Lower lobe of right lung (tissue), 2 donors: ENCODE data around the gene L3MBTL4. TPM values are rescaled to one million over a fixed set of nuclear protein-coding genes. Genes with fewer than 3 reads are reported as not detected.

ENCODE experiments used
- ATAC-seq, 2 donors: fragments of 200-7000 bp; cut with Tn5 transposase; one replicate each; pipeline ENCODE4 v1.9.1; 2020 to 2022; ENCODE audit warnings: mild to moderate bottlenecking in 2 of 2, moderate library complexity in 2 of 2
- DNase-seq: peaks from one replicate; pipeline ENCODE4 v3.0.0-alpha.2; 2020
- H3K27ac ChIP-seq: fragments of 200-600 bp; one replicate; pipeline ENCODE4 v1.8.0; 2022
- H3K27me3 ChIP-seq: fragments of 200-600 bp; one replicate; pipeline ENCODE4 v1.8.0; 2022; ENCODE audit warnings: low read depth
- H3K36me3 ChIP-seq: fragments of 200-600 bp; one replicate; pipeline ENCODE4 v1.8.0; 2022; ENCODE audit warnings: mild to moderate bottlenecking
- H3K4me1 ChIP-seq: fragments of 200-600 bp; one replicate; pipeline ENCODE4 v1.8.0; 2022
- H3K4me3 ChIP-seq: fragments of 200-600 bp; one replicate; pipeline ENCODE4 v1.8.0; 2022; ENCODE audit warnings: mild to moderate bottlenecking
- H3K9me3 ChIP-seq: fragments of 200-600 bp; one replicate; pipeline ENCODE4 v1.8.0; 2022
- CTCF ChIP-seq: fragments of 200-600 bp; IDR thresholded peaks from one replicate; pipeline ENCODE4 v1.8.0; 2022; ENCODE audit warnings: antibody characterized with exemption, mild to moderate bottlenecking
- intact Hi-C: fragments of 100-400 bp; cut with DNase I; formaldehyde crosslinking; loops from one replicate; pipeline ENCODE4 v1.11.0; 2022
- total RNA-seq: library from RNA; stranded (reverse); fragmentation: NEBNext Ultra II Directional; extraction: Animal tissue kit (Norgen Biotek cat#: 25700); gene quantifications from one replicate; pipeline ENCODE4 v1.2.1, GENCODE V29; 2021
- donor health status: DM: no; HTN: yes; CAD: no; lungs with severe emphysema.

The L3MBTL4 gene
- total RNA-seq, 1 donor from 2014 or later = 16.9 TPM

- no peaks in the 10 kb centered on the region for H3K27me3 ChIP-seq
- intact Hi-C loops = no loop called here
These were observed 354.6 kb downstream of the L3MBTL4 start for GRCh38 chr18:6060149-6060548.

GRCh38 chr18:6059551-6059950 is 355.2 kb downstream of the L3MBTL4 start:
- Histone ChIP-seq H3K4me3 (no peak overlapping the region), H3K9me3 (no peaks in the 10 kb centered on the region), H3K36me3 (no peaks in the 10 kb centered on the region), H3K4me1 (no peaks in the 10 kb centered on the region), H3K27me3 (no peaks in the 10 kb centered on the region), H3K27ac (no peak overlapping the region)
- intact Hi-C loops = no loop called here
- ATAC-seq (no peak), DNase-seq (no peak)
- no peak for TF ChIP-seq CTCF

More at GRCh38 chr18:6060149-6060548, 354.6 kb downstream of the L3MBTL4 start:
- ATAC-seq (no peak), DNase-seq (no peak)
- Histone ChIP-seq H3K9me3 (no peaks in the 10 kb centered on the region), H3K27ac (no peak overlapping the region), H3K4me1 (no peaks in the 10 kb centered on the region), H3K36me3 (no peaks in the 10 kb centered on the region), H3K4me3 (no peak overlapping the region)
- TF ChIP-seq CTCF = no peak

GRCh38 chr18:6058941-6059340 is 355.8 kb downstream of the L3MBTL4 start:
- H3K27ac ChIP-seq = no peak overlapping the region
- no peak overlapping the region for H3K4me3 ChIP-seq
- intact Hi-C loops = no loop called here
- H3K4me1 ChIP-seq = no peaks in the 10 kb centered on the region
- H3K27me3 ChIP-seq = no peaks in the 10 kb centered on the region
- ATAC-seq (no peak), DNase-seq (no peak)
- H3K36me3 ChIP-seq = no peaks in the 10 kb centered on the region
- no peak for TF ChIP-seq CTCF
- H3K9me3 ChIP-seq = no peaks in the 10 kb centered on the region

- ATAC-seq (no peak), DNase-seq (no peak)
- no peaks in the 10 kb centered on the region for H3K4me1 ChIP-seq
- no peak overlapping the region for H3K27ac ChIP-seq
- H3K36me3 ChIP-seq = no peaks in the 10 kb centered on the region
- TF ChIP-seq CTCF = no peak
- no peaks in the 10 kb centered on the region for H3K27me3 ChIP-seq
- intact Hi-C loops = no loop called here
- H3K4me3 ChIP-seq = no peak overlapping the region
- no peaks in the 10 kb centered on the region for H3K9me3 ChIP-seq
These were observed 357.1 kb downstream of the L3MBTL4 start for GRCh38 chr18:6057604-6058003.

- Histone ChIP-seq H3K27me3 (no peaks in the 10 kb centered on the region), H3K36me3 (no peaks in the 10 kb centered on the region), H3K9me3 (no peaks in the 10 kb centered on the region), H3K4me1 (no peaks in the 10 kb centered on the region), H3K27ac (no peak overlapping the region), H3K4me3 (no peak overlapping the region)
- intact Hi-C loops = no loop called here
- ATAC-seq (no peak), DNase-seq (no peak)
- no peak for TF ChIP-seq CTCF
These were observed 358.4 kb downstream of the L3MBTL4 start for GRCh38 chr18:6056171-6056910.
